Loucy (cell line): Measurements from ENCODE around the gene BIRC7.

Source experiments
- H2AFZ ChIP-seq: fragments of 200-600 bp; sonication (generic); 2 replicates; pipeline ENCODE4 v1.6.0; 2016; ENCODE audit warnings: antibody characterized with exemption, mild to moderate bottlenecking, low read length, moderate library complexity
- H3F3A ChIP-seq: fragments of 200-600 bp; 2 replicates; pipeline ENCODE4 v1.6.0; 2016; ENCODE audit warnings: antibody characterized with exemption, low read depth, mild to moderate bottlenecking
- H3K27me3 ChIP-seq: fragments of 200-600 bp; sonication (generic); 2 replicates; pipeline ENCODE4 v1.6.1; 2014; ENCODE audit warnings: low read length, mild to moderate bottlenecking; ENCODE audit not compliant: insufficient read depth, poor library complexity, severe bottlenecking
- H3K36me3 ChIP-seq: fragments of 200-600 bp; sonication (generic); 2 replicates; pipeline ENCODE4 v1.6.1; 2016; ENCODE audit warnings: low read length; ENCODE audit not compliant: insufficient read depth
- H3K4me1 ChIP-seq: fragments of 200-600 bp; sonication (generic); 2 replicates; pipeline ENCODE4 v1.5.1; 2014; ENCODE audit warnings: low read length, mild to moderate bottlenecking; ENCODE audit not compliant: insufficient read depth, poor library complexity, severe bottlenecking
- H3K4me2 ChIP-seq: fragments of 200-600 bp; sonication (generic); 2 replicates; pipeline ENCODE4 v1.6.0; 2014; ENCODE audit warnings: antibody characterized with exemption, low read length, low read depth, mild to moderate bottlenecking; ENCODE audit not compliant: poor library complexity, severe bottlenecking
- H3K4me3 ChIP-seq: fragments of 200-600 bp; sonication (generic); 2 replicates; pipeline ENCODE4 v1.5.1; 2014; ENCODE audit warnings: low read length, mild to moderate bottlenecking, mixed read lengths; ENCODE audit not compliant: poor library complexity, severe bottlenecking
- H3K79me2 ChIP-seq: fragments of 200-600 bp; sonication (generic); 2 replicates; pipeline ENCODE4 v1.6.1; 2014; ENCODE audit warnings: low read length; ENCODE audit not compliant: insufficient read depth
- H3K9ac ChIP-seq: fragments of 200-600 bp; sonication (generic); 2 replicates; pipeline ENCODE4 v1.6.0; 2014; ENCODE audit warnings: mild to moderate bottlenecking, low read depth, low read length, moderate library complexity; ENCODE audit not compliant: poor library complexity, severe bottlenecking
- H3K9me2 ChIP-seq: fragments of 200-600 bp; sonication (generic); replicated peaks from 2 replicates; pipeline ENCODE4 v1.6.1; 2016; ENCODE audit warnings: low read depth, low read length, mixed read lengths
- H3K9me3 ChIP-seq: fragments of 200-600 bp; sonication (generic); 2 replicates; pipeline ENCODE4 v1.6.1; 2014; ENCODE audit warnings: mild to moderate bottlenecking, antibody characterized with exemption, low read length, low read depth; ENCODE audit not compliant: insufficient read depth
- H4K20me1 ChIP-seq: fragments of 200-600 bp; sonication (generic); 2 replicates; pipeline ENCODE4 v1.6.0; 2014; ENCODE audit warnings: antibody characterized with exemption, low read length, mild to moderate bottlenecking; ENCODE audit not compliant: insufficient read depth, poor library complexity, severe bottlenecking
- CTCF ChIP-seq: fragments of 200-600 bp; sonication (generic); conservative IDR thresholded peaks from 2 replicates; pipeline ENCODE4 v1.5.1; 2014; ENCODE audit warnings: mild to moderate bottlenecking, antibody characterized with exemption, low read length
- EZH2phosphoT487 ChIP-seq: fragments of 200-600 bp; IDR thresholded peaks from 2 replicates; pipeline ENCODE4 v1.6.1; 2018; ENCODE audit warnings: antibody characterized with exemption, mild to moderate bottlenecking, moderate library complexity, borderline replicate concordance

The BIRC7 gene

GRCh38 chr20:63284083-63284440 is 48.4 kb downstream of the BIRC7 start:
- no peaks in the 10 kb centered on the region for H3F3A ChIP-seq
- H3K4me2 ChIP-seq, result peak overlapping the region; percentile 70
- H3K9me2 ChIP-seq, result no peaks in the 10 kb centered on the region
- no peak for TF ChIP-seq EZH2phosphoT487
- TF ChIP-seq CTCF, result no peak
- H3K4me3 ChIP-seq, result peak overlapping the region; percentile 74
- H3K4me1 ChIP-seq, result peaks cover 15% of the 10 kb centered on the region
- peaks cover 5% of the 10 kb centered on the region for H4K20me1 ChIP-seq
- peaks cover 22% of the 10 kb centered on the region for H3K79me2 ChIP-seq
- H3K27me3 ChIP-seq, result no peaks in the 10 kb centered on the region
- no peaks in the 10 kb centered on the region for H3K9me3 ChIP-seq
- H2AFZ ChIP-seq, result no peak overlapping the region
- peak overlapping the region; percentile 84 for H3K9ac ChIP-seq
- peaks cover 29% of the 10 kb centered on the region; the same call in 1 of the 2 replicates for H3K36me3 ChIP-seq

- Histone ChIP-seq H3K27me3 (no peaks in the 10 kb centered on the region), H3K9me2 (no peaks in the 10 kb centered on the region), H2AFZ (no peak overlapping the region), H3K36me3 (peaks cover 26% of the 10 kb centered on the region; the same call in 1 of the 2 replicates), H3K4me1 (peaks cover 15% of the 10 kb centered on the region), H4K20me1 (peaks cover 7% of the 10 kb centered on the region), H3K79me2 (peaks cover 22% of the 10 kb centered on the region), H3K4me3 (peak overlapping the region; percentile 74), H3F3A (no peaks in the 10 kb centered on the region), H3K9me3 (no peaks in the 10 kb centered on the region), H3K9ac (peak overlapping the region; percentile 84), H3K4me2 (peak overlapping the region; percentile 70)
- no peak for TF ChIP-seq EZH2phosphoT487
- TF ChIP-seq CTCF, result peak; percentile 32
Measured at GRCh38 chr20:63284544-63284949, 48.8 kb downstream of the BIRC7 start.

- H3K9me2 ChIP-seq, result no peaks in the 10 kb centered on the region
- H3K4me3 ChIP-seq, result peak overlapping the region; percentile 74
- H4K20me1 ChIP-seq, result peaks cover 7% of the 10 kb centered on the region
- H2AFZ ChIP-seq, result no peak overlapping the region
- peaks cover 15% of the 10 kb centered on the region for H3K4me1 ChIP-seq
- H3K9me3 ChIP-seq, result no peaks in the 10 kb centered on the region
- TF ChIP-seq EZH2phosphoT487, result no peak
- TF ChIP-seq CTCF, result no peak
- H3K27me3 ChIP-seq, result no peaks in the 10 kb centered on the region
- peaks cover 22% of the 10 kb centered on the region for H3K79me2 ChIP-seq
- peak overlapping the region; percentile 70 for H3K4me2 ChIP-seq
- no peaks in the 10 kb centered on the region for H3F3A ChIP-seq
- peak overlapping the region; percentile 84 for H3K9ac ChIP-seq
- H3K36me3 ChIP-seq, result peaks cover 26% of the 10 kb centered on the region; the same call in 1 of the 2 replicates
Measured at GRCh38 chr20:63284981-63285524, 49.3 kb downstream of the BIRC7 start.
